ENCODE results near the gene CD19. TPM values are rescaled to one million over a fixed set of nuclear protein-coding genes. Genes with fewer than 3 reads are reported as not detected.

The CD19 gene
- total RNA-seq, 2 donors from 2014 or later = 0.46 to 0.51 TPM

- intact Hi-C loops (cut with DNase I) = no loop called here
- 90% methylated on average over 10 of the region's 12 CpGs for WGBS
Measured at GRCh38 chr16:28984091-28984490, 52.3 kb downstream of the CD19 start.

DNA sequence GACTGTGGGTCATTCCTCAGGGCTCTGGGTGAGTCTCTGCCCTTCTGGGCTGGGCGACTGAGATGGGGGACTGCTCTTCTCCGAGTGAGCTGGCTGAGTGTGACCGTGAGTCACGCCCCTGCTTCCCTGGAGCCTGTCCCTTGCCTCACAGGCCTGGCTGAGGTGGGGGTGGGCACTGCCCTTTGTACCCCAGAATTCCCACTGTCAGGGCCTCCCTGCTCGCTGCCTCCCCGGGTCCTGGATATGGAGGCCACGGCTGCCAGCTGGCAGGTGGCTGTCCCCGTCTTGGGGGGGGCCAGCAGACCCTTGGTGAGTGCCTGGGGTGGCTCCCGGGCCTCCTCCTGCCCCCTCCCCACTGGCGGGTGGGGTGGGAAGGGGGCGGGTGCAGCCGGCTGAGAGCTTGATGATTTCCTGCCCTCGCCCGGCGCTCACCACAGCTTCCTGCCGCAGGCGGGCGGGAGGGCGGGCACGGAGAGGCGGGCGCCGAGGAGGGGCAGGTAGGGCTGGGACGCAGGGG is 52.9 kb downstream of the CD19 start, which contains the start of gene LAT:
Gene LAT (plus strand): TSS at position 434 of the 517 bp plus-strand sequence. CDS start 366 bp downstream, outside the sequence.
- TF ChIP-seq CTCF (IDR thresholded peaks at IDR 0.05) = no peak
- no peak for TF ChIP-seq POLR2A (IDR thresholded peaks at IDR 0.05)
- TF ChIP-seq POLR2AphosphoS5 (IDR thresholded peaks at IDR 0.05) = no peak
- H3K4me1 ChIP-seq (replicated peaks) = no peaks in the 10 kb centered on the region
- no peaks in the 10 kb centered on the region for H3K27me3 ChIP-seq (replicated peaks; ENCODE audit: insufficient read depth)
- WGBS = 74% methylated on average over 7 of the region's 24 CpGs
- no peak within 1 kb of the TSS for H3K27ac ChIP-seq
- H3K4me3 ChIP-seq = no peak within 1 kb of the TSS
- DNase-seq (ENCODE audit: low spot score) = no peak
- peaks cover 0 to 9% of the 10 kb centered on the region in 2 donors for H3K36me3 ChIP-seq
- H3K9me3 ChIP-seq = no peaks in the 10 kb centered on the region
- intact Hi-C loops (cut with DNase I) = no loop called here

More at GRCh38 chr16:28984091-28984490, 52.3 kb downstream of the CD19 start:
- Histone ChIP-seq H3K27ac (no peak overlapping the region), H3K36me3 (peaks cover 0 to 9% of the 10 kb centered on the region in 2 donors), H3K4me1 (replicated peaks) (no peaks in the 10 kb centered on the region), H3K27me3 (replicated peaks; ENCODE audit: insufficient read depth) (no peaks in the 10 kb centered on the region), H3K9me3 (no peaks in the 10 kb centered on the region), H3K4me3 (no peak overlapping the region)
- DNase-seq (ENCODE audit: low spot score) = no peak
- TF ChIP-seq POLR2AphosphoS5 (IDR thresholded peaks at IDR 0.05) (no peak), CTCF (IDR thresholded peaks at IDR 0.05) (no peak), POLR2A (IDR thresholded peaks at IDR 0.05) (no peak)

DNA sequence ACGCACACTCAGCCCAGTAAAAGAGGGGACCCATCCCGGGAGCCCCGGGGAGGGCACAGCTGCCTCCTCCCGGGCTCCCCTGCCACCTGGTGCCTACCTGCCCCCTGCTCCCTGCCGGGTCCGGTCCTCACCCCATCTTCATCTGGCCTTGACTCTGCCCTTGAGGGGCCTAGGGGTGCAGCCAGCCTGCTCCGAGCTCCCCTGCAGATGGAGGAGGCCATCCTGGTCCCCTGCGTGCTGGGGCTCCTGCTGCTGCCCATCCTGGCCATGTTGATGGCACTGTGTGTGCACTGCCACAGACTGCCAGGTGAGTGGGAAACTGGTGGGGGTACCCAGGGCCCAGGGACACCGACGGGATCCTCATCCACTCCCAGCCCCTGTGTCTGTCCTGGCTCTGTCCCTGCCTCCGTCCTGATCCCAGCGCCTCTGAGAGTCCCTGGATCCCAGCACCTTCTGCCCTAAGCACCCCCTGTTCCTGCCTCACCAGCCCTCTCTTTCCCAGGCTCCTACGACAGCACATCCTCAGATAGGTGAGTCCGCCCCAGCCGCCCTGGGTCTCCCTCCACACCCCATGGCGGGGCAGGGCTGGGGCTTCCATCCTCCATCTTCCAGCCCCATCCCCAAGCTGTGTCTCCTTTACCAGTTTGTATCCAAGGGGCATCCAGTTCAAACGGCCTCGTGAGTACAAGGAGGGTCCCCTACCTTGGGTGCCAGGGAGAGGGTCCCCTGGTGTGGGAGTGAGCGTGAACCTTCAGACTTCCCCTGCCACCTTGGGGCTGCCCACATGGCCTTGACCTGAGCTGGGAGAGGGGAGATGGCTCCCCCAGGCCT is 53.7 kb downstream of the CD19 start:
- Histone ChIP-seq H3K4me1 (replicated peaks) (no peaks in the 10 kb centered on the region), H3K27ac (no peak overlapping the region), H3K9me3 (no peaks in the 10 kb centered on the region), H3K36me3 (peaks cover 0 to 9% of the 10 kb centered on the region in 2 donors), H3K27me3 (replicated peaks; ENCODE audit: insufficient read depth) (no peaks in the 10 kb centered on the region), H3K4me3 (no peak overlapping the region)
- TF ChIP-seq POLR2AphosphoS5 (IDR thresholded peaks at IDR 0.05) (no peak), POLR2A (IDR thresholded peaks at IDR 0.05) (no peak), CTCF (IDR thresholded peaks at IDR 0.05) (no peak)
- WGBS = 93% methylated on average over 17 of the region's 19 CpGs
- intact Hi-C loops (cut with DNase I) = no loop called here
- DNase-seq (ENCODE audit: low spot score) = no peak

DNA sequence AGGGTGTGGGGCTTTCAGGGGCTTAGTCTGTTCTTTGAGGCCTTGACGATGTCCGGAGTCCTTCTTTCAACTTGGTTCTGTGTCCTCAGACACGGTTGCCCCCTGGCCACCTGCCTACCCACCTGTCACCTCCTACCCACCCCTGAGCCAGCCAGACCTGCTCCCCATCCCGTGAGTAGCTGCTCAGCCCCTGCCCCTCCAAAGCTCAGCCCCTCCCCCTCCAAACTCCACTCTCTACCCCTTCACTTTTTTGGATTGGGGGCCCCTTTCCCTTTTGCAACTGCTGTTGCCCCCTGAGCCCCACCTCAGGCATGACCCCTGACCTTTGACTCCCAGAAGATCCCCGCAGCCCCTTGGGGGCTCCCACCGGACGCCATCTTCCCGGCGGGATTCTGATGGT is 54.3 kb downstream of the CD19 start:
- TF ChIP-seq CTCF (IDR thresholded peaks at IDR 0.05) = no peak
- TF ChIP-seq POLR2A (IDR thresholded peaks at IDR 0.05) = no peak
- no peak for TF ChIP-seq POLR2AphosphoS5 (IDR thresholded peaks at IDR 0.05)
- peaks cover 0 to 9% of the 10 kb centered on the region in 2 donors for H3K36me3 ChIP-seq
- H3K4me3 ChIP-seq = no peak overlapping the region
- no peak overlapping the region for H3K27ac ChIP-seq
- no peaks in the 10 kb centered on the region for H3K4me1 ChIP-seq (replicated peaks)
- intact Hi-C loops (cut with DNase I) = no loop called here
- WGBS = 93% methylated on average over 9 of the region's 9 CpGs
- H3K27me3 ChIP-seq (replicated peaks; ENCODE audit: insufficient read depth) = no peaks in the 10 kb centered on the region
- DNase-seq (ENCODE audit: low spot score) = no peak
- no peaks in the 10 kb centered on the region for H3K9me3 ChIP-seq
